Stimulated activated memory B cell treated with anti-CD40 and anti-IgM and Interleukin-4, amounts not matched to agents 10 μg/mL and 1 μg/mL and 100 μg/mL, for 72 hours (primary cell): ENCODE data around the gene LIPH.
"Not testable (repeated sequence)": the region's sequence is repeated elsewhere in the genome, so short reads cannot be mapped to it uniquely, and the experiment has no call there.

Source experiments
- ATAC-seq: fragments of 150-1000 bp; cut with Tn5 transposase; 2 replicates; pipeline ENCODE4 v1.10.0; 2021
- H3K27ac Mint-ChIP-seq: one replicate; pipeline ENCODE4 v1.8.0; 2022; ENCODE audit warnings: mild to moderate bottlenecking, mixed read lengths
- H3K27me3 Mint-ChIP-seq: one replicate; pipeline ENCODE4 v1.8.0; 2022; ENCODE audit warnings: mixed read lengths
- H3K36me3 Mint-ChIP-seq: one replicate; pipeline ENCODE4 v1.8.0; 2022; ENCODE audit warnings: mixed read lengths
- H3K4me1 Mint-ChIP-seq: one replicate; pipeline ENCODE4 v1.8.0; 2022; ENCODE audit warnings: mixed read lengths
- H3K4me3 Mint-ChIP-seq: one replicate; pipeline ENCODE4 v1.8.0; 2022; ENCODE audit warnings: mild to moderate bottlenecking, moderate library complexity, mixed read lengths
- H3K9me3 Mint-ChIP-seq: one replicate; pipeline ENCODE4 v1.8.0; 2022; ENCODE audit warnings: mixed read lengths

Gene LIPH

DNA sequence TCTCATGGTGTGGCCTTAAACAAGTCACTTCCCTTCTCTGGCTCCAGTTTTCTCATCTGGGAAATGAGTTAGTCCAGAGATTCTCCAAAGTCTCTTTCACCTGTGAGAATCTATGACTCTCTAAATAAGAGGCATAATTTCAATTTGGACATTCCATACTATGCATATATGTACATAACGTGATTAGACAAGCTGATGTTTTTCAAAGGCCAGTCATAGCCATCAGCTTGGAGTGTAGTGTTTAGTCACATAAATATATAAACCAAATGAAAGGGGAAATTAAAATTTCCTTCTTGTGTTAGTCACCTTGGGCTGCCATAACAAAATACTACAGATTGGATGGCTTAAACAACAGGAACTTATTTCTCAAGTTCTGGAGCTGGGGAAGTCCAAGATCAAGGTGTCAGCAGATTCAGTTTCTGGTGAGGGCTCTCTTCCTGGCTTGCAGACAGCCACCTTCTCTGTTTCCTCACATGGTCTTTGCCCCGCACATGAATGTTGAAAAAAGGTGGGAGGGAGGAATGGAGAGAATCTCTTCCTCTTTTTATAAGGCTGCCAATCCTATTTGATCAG is 72.9 kb downstream of the LIPH start:
- Mint-ChIP-seq H3K36me3 (peaks cover 58% of the 10 kb centered on the region), H3K27ac (no peak overlapping the region), H3K9me3 (no peaks in the 10 kb centered on the region), H3K27me3 (no peaks in the 10 kb centered on the region), H3K4me1 (no peaks in the 10 kb centered on the region), H3K4me3 (no peak overlapping the region)
- ATAC-seq, result no peak

DNA sequence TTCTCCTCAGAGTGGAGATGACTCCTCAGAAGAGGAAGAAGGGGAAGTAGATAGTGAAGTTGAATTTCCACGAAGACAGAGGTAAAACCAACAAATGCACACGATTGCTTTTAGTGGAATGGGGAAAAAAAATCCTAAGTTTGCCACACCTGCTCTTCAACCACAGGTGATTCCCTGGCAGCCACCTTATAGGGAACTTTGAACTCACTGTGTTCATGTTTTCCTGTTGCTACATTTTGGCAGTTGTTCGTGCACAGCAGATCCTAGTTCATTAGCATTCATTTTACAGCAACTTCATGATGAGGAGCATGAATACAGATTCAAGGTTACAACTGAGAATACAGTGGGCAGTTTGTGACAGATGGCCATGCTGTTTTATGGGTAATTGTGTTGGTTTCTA is 75.1 kb downstream of the LIPH start:
- Mint-ChIP-seq H3K4me1 (no peaks in the 10 kb centered on the region), H3K36me3 (peaks cover 61% of the 10 kb centered on the region), H3K27ac (no peak overlapping the region), H3K4me3 (no peak overlapping the region), H3K9me3 (no peaks in the 10 kb centered on the region), H3K27me3 (no peaks in the 10 kb centered on the region)
- no peak for ATAC-seq

DNA sequence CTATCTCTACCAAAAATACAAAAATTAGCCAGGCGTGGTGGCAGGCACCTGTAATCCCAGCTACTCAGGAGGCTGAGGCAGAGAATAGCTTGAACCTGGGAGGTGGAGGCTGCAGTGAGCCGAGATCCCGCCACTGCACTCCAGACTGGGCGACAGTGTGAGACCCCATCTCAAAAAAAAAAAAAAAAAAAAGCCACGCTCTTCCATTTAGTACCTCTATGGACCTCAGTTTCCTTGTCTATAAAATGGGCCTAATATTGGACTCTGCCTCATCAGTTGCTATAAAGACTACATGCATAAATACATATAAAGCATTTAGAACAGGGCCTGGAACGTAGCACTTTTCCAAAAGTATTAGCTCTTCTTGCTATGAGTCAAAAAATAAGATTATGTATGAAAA is 77.5 kb downstream of the LIPH start:
- H3K9me3 Mint-ChIP-seq, ATAC-seq, H3K4me1 Mint-ChIP-seq, H3K27ac Mint-ChIP-seq, H3K4me3 Mint-ChIP-seq, H3K27me3 Mint-ChIP-seq: not testable (repeated sequence)
- peaks cover 42% of the 10 kb centered on the region for H3K36me3 Mint-ChIP-seq

DNA sequence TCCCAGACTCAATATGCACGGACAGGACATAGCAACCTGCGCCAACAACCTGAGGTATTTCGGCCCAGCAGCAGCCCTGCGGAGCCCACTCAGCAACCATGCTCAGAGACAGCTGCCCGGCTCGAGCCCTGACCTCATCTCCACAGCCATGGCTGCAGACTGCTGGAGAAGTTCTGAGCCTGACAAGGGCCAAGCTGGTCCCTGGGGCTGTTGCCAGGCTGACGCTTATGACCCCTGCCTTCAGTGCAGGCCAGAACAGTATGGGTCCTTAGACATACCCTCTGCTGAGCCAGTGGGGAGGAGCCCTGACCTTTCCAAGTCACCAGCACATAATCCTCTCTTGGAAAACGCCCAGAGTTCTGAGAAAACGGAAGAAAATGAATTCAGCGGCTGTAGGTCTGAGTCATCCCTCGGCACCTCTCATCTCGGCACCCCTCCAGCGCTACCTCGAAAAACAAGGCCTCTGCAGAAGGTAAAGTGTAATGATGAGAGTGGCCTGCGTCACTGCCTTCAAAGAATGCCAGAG is 79.0 kb downstream of the LIPH start:
- no peak for ATAC-seq
- H3K9me3 Mint-ChIP-seq, result no peaks in the 10 kb centered on the region
- no peak overlapping the region for H3K27ac Mint-ChIP-seq
- H3K4me1 Mint-ChIP-seq, result no peaks in the 10 kb centered on the region
- H3K27me3 Mint-ChIP-seq, result no peaks in the 10 kb centered on the region
- H3K4me3 Mint-ChIP-seq, result no peak overlapping the region
- peaks cover 39% of the 10 kb centered on the region for H3K36me3 Mint-ChIP-seq

DNA sequence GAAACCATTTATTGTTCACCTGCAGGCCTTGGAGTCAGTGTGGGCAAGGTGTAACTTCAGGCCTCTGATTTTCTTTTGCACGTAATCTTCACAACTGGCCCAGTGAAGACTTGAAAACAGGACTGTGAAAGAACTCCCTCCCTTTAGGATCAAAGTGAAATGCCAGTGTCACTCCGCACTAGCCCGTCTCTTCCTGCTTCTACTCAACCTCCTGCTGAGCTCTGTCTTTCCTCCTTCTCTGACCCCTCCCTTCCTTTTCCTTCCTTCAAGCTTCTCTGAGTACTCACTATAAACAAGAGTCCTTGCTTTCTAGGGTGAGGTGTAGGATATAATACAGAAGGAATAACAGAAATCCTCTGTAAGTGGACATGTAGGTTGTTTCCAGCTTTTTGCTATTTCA is 82.1 kb downstream of the LIPH start:
- no peaks in the 10 kb centered on the region for H3K27me3 Mint-ChIP-seq
- H3K36me3 Mint-ChIP-seq, result peaks cover 27% of the 10 kb centered on the region
- no peaks in the 10 kb centered on the region for H3K9me3 Mint-ChIP-seq
- H3K27ac Mint-ChIP-seq, result no peak overlapping the region
- H3K4me1 Mint-ChIP-seq, result peaks cover 6% of the 10 kb centered on the region
- no peak for ATAC-seq
- H3K4me3 Mint-ChIP-seq, result no peak overlapping the region

DNA sequence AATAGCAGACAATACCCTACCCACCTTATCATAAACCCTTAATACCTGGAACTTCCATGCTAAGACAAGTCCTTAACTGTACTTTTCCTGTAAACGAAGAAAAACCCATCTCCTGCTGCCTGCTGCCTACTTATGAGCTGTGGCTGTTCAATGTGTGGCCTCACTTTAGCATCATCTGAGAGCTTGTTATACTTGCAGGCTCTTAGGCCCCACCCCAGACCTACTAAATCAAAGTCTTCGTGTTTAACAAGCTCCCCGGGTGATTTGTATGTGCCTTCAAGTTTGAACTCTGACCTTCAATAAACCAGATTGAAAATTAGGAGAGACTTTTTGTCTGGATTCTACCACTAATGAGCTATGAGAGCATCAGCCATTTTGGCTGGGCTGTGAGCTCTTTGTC is 82.8 kb downstream of the LIPH start:
- H3K4me1 Mint-ChIP-seq, result peaks cover 6% of the 10 kb centered on the region
- no peaks in the 10 kb centered on the region for H3K27me3 Mint-ChIP-seq
- no peak for ATAC-seq
- peaks cover 19% of the 10 kb centered on the region for H3K36me3 Mint-ChIP-seq
- no peaks in the 10 kb centered on the region for H3K9me3 Mint-ChIP-seq
- no peak overlapping the region for H3K4me3 Mint-ChIP-seq
- no peak overlapping the region for H3K27ac Mint-ChIP-seq

DNA sequence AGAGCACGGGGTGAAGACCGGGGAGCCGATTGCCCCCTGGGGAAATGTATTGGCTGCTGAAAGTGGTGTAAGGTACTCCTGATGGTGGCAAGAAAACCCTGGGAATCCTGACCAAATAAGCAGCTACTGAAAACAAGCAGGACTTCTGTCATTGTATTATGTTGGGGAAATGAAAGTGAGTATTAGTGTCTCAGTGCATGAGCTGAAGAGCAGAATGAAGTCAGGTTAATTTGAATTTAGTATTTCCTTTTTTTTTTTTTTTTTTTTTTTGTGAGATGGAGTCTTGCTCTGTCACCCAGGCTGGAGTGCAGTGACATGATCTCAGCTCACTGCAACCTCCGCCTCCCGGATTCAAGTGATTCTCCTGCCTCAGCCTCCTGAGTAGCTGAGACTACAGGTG is 86.3 kb downstream of the LIPH start:
- not testable (repeated sequence) for H3K4me3 Mint-ChIP-seq, H3K36me3 Mint-ChIP-seq, H3K4me1 Mint-ChIP-seq, ATAC-seq, H3K9me3 Mint-ChIP-seq, H3K27me3 Mint-ChIP-seq, H3K27ac Mint-ChIP-seq

DNA sequence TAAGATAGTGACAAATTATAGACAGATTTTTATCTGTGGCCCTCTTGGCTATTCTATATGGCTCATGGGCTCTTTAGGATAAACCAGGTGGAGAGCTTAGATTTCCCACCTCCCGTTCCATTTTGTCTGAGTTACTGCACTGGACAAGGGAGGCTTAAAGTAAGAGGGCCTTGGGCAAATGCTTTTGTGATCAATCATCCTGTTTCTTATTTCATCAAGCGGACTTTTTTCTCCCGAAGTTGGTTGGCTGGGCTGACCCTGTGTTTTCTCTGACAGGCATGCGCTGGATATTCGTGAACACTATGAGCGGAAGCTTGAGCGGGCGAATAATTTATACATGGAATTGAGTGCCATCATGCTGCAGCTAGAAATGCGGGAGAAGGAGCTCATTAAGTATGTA is 86.9 kb downstream of the LIPH start:
- peaks cover 5% of the 10 kb centered on the region for H3K36me3 Mint-ChIP-seq
- no peak for ATAC-seq
- no peak overlapping the region for H3K4me3 Mint-ChIP-seq

DNA sequence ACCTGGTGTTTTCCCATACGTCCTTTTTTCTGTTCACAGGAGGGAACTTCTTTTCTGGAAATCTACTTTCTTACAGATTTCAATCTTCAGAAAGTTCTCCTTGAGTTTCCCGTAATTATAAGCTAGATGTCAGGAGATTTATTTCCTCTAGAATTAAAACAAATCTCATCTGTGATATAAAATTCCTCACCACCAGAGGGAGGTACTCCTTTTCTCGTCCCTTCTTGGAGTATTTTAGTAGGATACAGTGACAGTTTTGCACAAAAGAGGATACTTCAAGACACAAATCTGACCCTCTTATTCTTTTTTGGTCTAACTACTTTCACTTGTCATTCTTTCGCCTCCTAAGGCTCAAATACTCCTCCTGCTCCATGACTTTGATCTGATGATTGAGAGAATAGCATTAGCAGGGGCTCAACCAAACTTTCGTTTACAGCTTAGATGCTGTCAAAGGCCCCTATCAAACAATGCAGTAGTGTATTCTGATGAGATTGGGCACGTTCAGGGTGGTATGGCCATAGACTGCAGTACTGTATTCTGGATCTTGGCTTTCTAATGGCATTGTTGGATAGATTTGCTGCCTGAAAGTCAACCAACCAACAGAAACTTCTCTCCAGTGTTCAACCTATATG is 91.6 kb downstream of the LIPH start:
- no peaks in the 10 kb centered on the region for H3K9me3 Mint-ChIP-seq
- no peak overlapping the region for H3K4me3 Mint-ChIP-seq
- H3K4me1 Mint-ChIP-seq, result peaks cover 2% of the 10 kb centered on the region
- ATAC-seq, result no peak
- peaks cover 6% of the 10 kb centered on the region for H3K36me3 Mint-ChIP-seq
- no peaks in the 10 kb centered on the region for H3K27me3 Mint-ChIP-seq
- no peak overlapping the region for H3K27ac Mint-ChIP-seq

More for the DNA sequence above, 86.9 kb downstream of the LIPH start:
- Mint-ChIP-seq H3K27ac (no peak overlapping the region), H3K27me3 (no peaks in the 10 kb centered on the region), H3K9me3 (no peaks in the 10 kb centered on the region), H3K4me1 (peaks cover 6% of the 10 kb centered on the region)

DNA sequence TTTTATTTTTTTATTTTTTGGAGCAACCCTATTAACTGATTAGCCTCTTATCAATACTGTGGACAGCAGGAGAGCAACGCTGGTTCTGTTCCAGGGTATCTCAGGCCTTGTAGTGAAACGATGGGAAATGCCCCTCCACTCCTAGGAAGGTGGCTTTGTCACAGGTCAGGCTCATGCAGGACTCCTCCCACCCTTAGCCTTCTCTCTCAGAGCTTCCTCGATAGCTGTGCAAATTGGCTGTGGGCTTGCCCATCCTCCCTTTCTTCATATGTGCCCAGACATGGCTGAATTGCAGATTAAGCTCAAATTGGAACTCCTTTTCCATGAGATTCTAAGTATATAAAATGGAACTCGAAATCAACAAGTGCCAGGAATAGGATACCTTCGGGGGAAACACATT is 92.1 kb downstream of the LIPH start:
- peaks cover 5% of the 10 kb centered on the region for H3K36me3 Mint-ChIP-seq
- ATAC-seq, result no peak
- H3K4me3 Mint-ChIP-seq, result no peak overlapping the region
- no peak overlapping the region for H3K27ac Mint-ChIP-seq
- no peaks in the 10 kb centered on the region for H3K4me1 Mint-ChIP-seq
- H3K27me3 Mint-ChIP-seq, result no peaks in the 10 kb centered on the region
- no peaks in the 10 kb centered on the region for H3K9me3 Mint-ChIP-seq

DNA sequence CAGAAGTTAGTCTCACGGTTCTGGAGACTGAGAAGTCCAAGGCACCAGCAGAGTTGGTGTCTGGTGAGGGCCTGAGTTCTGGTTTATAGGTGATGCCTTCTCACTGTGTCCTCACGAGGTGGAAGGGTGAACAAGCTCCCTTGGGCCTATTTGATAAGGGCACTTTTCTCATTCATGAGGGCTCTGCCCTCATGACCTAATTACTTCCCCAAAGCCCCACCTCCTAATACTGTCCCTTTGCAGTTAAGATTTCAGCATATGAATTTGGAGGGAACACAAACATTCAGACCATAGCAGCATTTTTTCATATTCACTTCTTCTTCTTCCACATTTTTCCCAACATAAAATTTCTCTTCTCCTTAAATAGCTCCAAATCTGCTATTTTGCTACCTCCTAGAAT is 95.0 kb downstream of the LIPH start:
- H3K27ac Mint-ChIP-seq, result no peak overlapping the region
- ATAC-seq, result no peak

More for the DNA sequence above, 95.0 kb downstream of the LIPH start:
- H3K4me1 Mint-ChIP-seq, result no peaks in the 10 kb centered on the region
- no peak overlapping the region for H3K4me3 Mint-ChIP-seq
- H3K27me3 Mint-ChIP-seq, result no peaks in the 10 kb centered on the region
- H3K9me3 Mint-ChIP-seq, result no peaks in the 10 kb centered on the region
- H3K36me3 Mint-ChIP-seq, result peaks cover 5% of the 10 kb centered on the region
